ENCODE measurements around the gene NTSR1.

DNA sequence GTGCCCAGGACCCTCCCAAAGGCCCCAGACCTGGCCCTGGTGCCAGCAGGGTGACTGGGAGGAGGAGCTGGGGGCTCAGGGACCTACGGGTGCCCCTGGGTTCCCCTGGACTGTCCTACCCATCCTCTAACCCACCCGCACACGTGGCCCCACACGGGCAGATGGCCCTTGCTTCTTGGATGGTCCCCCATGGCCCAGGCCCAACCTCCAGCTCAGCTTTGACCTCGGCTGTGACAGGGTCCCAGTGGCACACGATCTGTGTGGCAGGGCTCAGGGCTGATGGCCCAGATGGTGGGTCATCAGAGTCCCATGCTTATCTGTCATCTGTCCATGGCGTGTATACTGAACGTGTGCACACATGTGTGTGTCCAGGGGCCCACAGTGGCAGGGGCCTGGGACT is 4.0 kb downstream of the NTSR1 start:
- TF ChIP-seq CTCF (IDR thresholded peaks at IDR 0.05) (no peak), POLR2A (IDR thresholded peaks at IDR 0.05) (no peak)

All from right lobe of liver (tissue), 4 donors.